Measurements from ENCODE around the gene PITPNB.

Gene PITPNB

GRCh38 chr22:27919222-27919941 is at the start of gene PITPNB:
Gene PITPNB, minus strand, starts transcription at chr22:27919256. Its CDS starts 65 bp downstream, at chr22:27919191.
- peak; percentile 100 for DNase-seq

GRCh38 chr22:27966168-27967064 is 47.4 kb upstream of the PITPNB start:
- DNase-seq, result no peak

- DNase-seq, result no peak
Observed at GRCh38 chr22:27962268-27963044, 43.4 kb upstream of the PITPNB start.

- DNase-seq, result no peak
Observed at GRCh38 chr22:27961680-27962079, 42.6 kb upstream of the PITPNB start.

GRCh38 chr22:27961182-27961581 is 42.1 kb upstream of the PITPNB start:
- DNase-seq, result no peak

- DNase-seq, result no peak
Observed at GRCh38 chr22:27959335-27960090, 40.5 kb upstream of the PITPNB start.

GRCh38 chr22:27952779-27953178 is 33.7 kb upstream of the PITPNB start:
- no peak for DNase-seq

- DNase-seq, result no peak
Observed at GRCh38 chr22:27952091-27952490, 33.0 kb upstream of the PITPNB start.

GRCh38 chr22:27949421-27949820 is 30.4 kb upstream of the PITPNB start:
- DNase-seq, result no peak

GRCh38 chr22:27948569-27948968 is 29.5 kb upstream of the PITPNB start:
- DNase-seq, result no peak

GRCh38 chr22:27947448-27947847 is 28.4 kb upstream of the PITPNB start:
- no peak for DNase-seq

- DNase-seq, result no peak
Observed at GRCh38 chr22:27941143-27941542, 22.1 kb upstream of the PITPNB start.

GRCh38 chr22:27937453-27937852 is 18.4 kb upstream of the PITPNB start:
- no peak for DNase-seq

- no peak for DNase-seq
Observed at GRCh38 chr22:27935897-27936296, 16.8 kb upstream of the PITPNB start.

- no peak for DNase-seq
Observed at GRCh38 chr22:27934069-27934468, 15.0 kb upstream of the PITPNB start.

GRCh38 chr22:27933186-27933983 is 14.3 kb upstream of the PITPNB start:
- DNase-seq, result no peak

- DNase-seq, result no peak
Observed at GRCh38 chr22:27930331-27931060, 11.4 kb upstream of the PITPNB start.

GRCh38 chr22:27927608-27928007 is 8.6 kb upstream of the PITPNB start:
- DNase-seq, result no peak

- DNase-seq, result no peak
Observed at GRCh38 chr22:27925331-27925730, 6.3 kb upstream of the PITPNB start.

- no peak for DNase-seq
Observed at GRCh38 chr22:27919942-27920755, 1.1 kb upstream of the PITPNB start.
